T1000 (cell line): Measurements from ENCODE around the gene SLC2A1.

Source experiments
- DNase-seq: peaks from one replicate; lab custom pipeline; 2025; ENCODE audit warnings: mixed read lengths; lab: John Stamatoyannopoulos, UW

The SLC2A1 gene

GRCh38 chr1:42891465-42892138 lies 67.1 kb downstream of the SLC2A1 start:
- DNase-seq, result no peak

GRCh38 chr1:42889264-42889663 lies 69.4 kb downstream of the SLC2A1 start:
- no peak for DNase-seq

DNA sequence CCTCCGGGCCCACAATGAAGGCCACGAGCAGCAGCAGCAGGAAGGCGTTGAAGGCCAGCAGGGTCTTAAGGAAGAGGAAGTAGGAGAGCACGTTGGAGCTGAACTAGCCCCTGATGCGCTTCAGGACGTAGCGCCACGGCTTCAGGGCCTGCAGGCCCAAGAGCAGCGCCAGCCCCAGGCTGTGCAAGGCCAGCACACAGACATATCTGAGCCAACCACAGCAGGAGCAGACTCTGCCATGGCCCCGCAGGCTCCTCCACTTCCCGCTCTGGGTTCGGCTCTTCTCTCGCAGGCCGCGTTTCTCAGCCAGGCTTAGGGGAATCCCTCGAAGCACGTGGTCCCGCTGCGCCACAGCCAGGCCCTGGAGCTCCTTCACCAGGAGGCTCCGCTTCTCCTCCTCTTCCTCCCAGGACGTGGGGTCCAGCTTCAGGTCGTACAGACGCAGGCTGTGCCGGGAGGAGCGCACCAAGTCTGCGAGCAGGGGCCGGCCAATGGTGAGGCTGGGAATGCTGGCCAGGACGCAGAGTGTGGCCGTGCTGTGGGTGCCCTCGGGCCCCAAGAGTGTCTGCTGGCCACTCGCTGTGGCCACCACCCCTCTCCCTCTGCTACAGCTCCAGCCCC lies 70.5 kb downstream of the SLC2A1 start:
- no peak for DNase-seq

DNA sequence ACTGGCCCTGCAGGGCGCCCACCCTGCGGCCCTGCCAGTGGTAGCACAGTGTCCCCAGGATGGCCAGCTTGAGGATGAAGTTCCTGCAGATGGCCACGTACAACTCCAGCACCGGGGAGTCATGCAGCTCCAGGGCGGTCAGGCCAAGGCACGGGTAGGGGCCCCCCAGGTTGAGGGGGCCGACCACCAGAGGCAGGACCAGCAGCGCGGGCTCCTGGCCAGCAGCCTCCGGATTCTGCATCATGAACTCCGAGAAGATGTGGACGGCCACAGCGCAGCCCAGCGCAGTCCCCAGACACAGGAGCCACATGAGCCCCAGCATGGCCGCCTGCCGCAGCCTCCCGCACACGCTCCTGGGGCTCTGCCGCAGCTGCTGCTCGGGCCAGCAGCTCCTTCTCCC lies 71.3 kb downstream of the SLC2A1 start:
- no peak for DNase-seq

GRCh38 chr1:42886800-42887199 lies 71.9 kb downstream of the SLC2A1 start:
- no peak for DNase-seq

- DNase-seq, result no peak
These were observed 72.5 kb downstream of the SLC2A1 start for GRCh38 chr1:42886046-42886739.

DNA sequence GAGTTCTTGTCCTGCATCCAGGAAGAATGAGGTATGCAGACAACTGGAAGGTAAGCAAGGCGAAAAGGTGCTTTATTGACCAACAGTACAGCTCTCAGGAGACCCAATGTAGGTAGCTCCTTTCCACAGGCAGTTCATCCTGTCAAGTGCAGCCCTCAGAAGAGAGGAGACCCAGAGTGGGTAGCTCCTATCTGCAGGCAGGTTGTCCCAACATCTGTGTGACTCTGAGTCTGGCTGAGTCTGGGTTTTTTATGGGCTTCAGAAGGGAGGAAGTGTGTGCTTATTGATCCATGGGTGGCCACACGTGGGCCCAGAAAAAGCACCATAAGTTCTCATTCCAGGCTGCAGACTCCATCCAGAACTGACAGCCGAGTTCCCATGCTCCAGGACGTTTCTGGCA lies 78.3 kb downstream of the SLC2A1 start:
- no peak for DNase-seq

GRCh38 chr1:42877380-42877779 lies 81.3 kb downstream of the SLC2A1 start:
- no peak for DNase-seq

- no peak for DNase-seq
These were observed 82.7 kb downstream of the SLC2A1 start for GRCh38 chr1:42876009-42876408.
